D721Med (cell line): ENCODE measurements around the gene GIPC1.

Experiments
- DNase-seq: peaks from one replicate; pipeline ENCODE4 v3.0.0; 2011; ENCODE audit warnings: low spot score; ENCODE audit not compliant: insufficient read length
- FAIRE-seq: peaks from 2 replicates; lab custom pipeline; 2011; peaks lifted over from hg19 to GRCh38; lab: Jason Lieb, UNC
- TF ChIP-seq, protein P1 (sequence below): IDR thresholded peaks from 2 replicates; pipeline ENCODE4 v1.5.1; 2012; ENCODE audit warnings: mild to moderate bottlenecking, control low read depth; ENCODE audit not compliant: insufficient read depth; ENCODE audit errors: missing control alignments

The GIPC1 gene

DNA sequence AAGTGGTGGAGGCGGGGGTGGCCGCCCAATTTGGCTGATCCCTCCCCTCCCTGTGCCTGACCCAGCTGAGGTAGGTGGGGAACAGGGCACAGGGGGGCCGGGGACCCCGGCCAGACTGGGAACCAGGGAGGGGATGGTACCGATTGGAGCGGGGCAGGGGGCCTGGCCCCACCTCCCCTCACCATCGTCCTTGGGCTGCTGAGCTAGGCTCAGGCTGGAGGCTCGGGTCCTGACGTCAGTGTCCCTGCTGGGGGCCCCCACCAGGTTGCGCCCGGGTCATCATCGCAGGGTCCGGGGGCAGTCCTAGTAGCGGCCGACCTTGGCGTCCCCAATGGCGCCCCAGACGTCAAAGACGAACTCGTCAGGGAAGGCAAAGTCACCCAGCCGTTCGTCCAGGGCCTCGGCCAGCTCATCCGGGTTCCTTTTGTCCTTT lies 17.8 kb downstream of the GIPC1 start:
- TF ChIP-seq, protein P1, sequence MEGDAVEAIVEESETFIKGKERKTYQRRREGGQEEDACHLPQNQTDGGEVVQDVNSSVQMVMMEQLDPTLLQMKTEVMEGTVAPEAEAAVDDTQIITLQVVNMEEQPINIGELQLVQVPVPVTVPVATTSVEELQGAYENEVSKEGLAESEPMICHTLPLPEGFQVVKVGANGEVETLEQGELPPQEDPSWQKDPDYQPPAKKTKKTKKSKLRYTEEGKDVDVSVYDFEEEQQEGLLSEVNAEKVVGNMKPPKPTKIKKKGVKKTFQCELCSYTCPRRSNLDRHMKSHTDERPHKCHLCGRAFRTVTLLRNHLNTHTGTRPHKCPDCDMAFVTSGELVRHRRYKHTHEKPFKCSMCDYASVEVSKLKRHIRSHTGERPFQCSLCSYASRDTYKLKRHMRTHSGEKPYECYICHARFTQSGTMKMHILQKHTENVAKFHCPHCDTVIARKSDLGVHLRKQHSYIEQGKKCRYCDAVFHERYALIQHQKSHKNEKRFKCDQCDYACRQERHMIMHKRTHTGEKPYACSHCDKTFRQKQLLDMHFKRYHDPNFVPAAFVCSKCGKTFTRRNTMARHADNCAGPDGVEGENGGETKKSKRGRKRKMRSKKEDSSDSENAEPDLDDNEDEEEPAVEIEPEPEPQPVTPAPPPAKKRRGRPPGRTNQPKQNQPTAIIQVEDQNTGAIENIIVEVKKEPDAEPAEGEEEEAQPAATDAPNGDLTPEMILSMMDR: no peak
- no peak for DNase-seq
- FAIRE-seq: no peak

DNA sequence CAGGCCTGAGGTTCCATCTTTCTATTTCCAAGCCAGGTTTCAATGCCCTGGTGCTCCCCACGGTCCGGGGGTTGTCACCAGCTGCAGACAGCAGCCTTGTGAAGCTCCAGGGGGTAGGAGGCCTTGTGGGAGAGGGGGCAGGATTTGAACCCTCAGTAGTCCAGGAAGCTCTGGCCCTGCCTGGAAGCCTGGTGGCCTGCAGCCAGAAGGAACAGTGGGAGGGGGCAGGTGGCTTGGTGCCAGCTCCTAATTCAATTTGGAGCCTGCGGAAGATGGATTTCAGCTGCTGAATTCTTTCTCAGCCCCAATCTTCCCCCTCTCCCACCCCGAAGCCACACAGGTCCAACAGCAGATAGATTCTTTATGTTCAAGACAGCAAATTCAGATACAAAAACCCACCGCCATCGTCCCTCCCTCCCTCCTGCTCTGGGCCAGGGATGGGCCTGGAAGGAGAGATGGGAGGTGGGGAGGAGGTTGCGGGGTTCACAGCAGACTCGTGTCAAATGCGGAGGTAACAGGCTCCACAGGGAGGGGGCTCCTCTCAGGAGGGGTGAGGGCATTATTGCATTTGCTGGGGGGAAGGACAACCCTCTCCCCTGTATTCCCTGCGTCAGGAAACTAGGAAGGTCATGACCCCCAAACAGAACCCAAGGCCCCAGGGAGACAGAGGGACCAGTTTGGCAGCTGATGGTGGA lies 18.4 kb downstream of the GIPC1 start:
- no peak for DNase-seq
- no peak for FAIRE-seq
- TF ChIP-seq, protein P1: no peak

DNA sequence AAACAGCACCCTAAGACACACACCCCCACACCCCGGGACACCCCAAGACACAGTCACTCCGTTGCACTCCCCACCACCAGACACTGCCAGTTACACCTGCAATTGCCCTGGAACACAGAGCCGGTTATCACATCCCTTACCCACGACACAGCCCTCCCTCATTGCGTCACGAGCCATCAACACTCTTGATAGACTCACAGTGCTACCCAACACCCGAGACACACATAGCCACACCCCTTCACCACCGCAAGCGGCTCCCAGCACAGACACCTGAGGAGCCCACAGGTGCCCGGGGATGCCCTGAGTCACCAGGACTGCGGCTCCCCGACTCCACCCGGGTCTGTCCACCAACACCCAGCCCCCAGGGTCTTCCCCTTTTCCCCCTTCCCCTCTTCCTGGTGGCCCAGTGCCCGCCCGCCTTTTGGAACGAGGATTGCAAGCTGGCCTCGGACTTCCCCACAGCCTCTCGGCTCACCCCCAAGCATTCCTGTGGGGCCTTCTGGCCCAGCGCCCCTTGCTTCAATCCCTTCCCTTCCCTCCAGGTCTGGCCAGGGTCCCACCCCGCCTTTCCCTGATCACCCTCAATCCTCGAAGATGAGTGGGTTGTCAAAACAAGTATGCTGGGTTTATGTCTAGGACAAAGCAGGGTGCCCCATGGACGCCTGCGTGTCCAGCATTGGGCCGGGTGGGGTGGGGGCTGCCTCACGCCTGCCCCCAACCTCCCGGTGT lies 19.1 kb downstream of the GIPC1 start:
- FAIRE-seq (no peak), DNase-seq (no peak)
- TF ChIP-seq, protein P1: no peak

DNA sequence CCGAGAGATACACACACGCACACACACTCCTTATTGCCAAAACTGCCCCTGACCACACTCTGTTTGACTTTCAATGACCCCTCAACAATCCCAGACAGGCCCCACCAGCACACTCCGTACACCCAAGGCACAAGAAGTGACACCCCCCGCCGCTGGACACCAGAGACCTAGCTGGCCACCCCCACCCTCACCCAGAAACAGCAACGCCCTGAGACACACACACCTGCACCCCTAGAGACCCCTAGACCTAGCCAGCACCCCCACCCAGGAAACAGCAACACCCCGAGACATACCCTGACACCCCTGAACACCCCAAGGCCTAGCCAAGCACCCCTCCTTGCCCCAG lies 19.6 kb downstream of the GIPC1 start:
- DNase-seq (no peak), FAIRE-seq (no peak)

DNA sequence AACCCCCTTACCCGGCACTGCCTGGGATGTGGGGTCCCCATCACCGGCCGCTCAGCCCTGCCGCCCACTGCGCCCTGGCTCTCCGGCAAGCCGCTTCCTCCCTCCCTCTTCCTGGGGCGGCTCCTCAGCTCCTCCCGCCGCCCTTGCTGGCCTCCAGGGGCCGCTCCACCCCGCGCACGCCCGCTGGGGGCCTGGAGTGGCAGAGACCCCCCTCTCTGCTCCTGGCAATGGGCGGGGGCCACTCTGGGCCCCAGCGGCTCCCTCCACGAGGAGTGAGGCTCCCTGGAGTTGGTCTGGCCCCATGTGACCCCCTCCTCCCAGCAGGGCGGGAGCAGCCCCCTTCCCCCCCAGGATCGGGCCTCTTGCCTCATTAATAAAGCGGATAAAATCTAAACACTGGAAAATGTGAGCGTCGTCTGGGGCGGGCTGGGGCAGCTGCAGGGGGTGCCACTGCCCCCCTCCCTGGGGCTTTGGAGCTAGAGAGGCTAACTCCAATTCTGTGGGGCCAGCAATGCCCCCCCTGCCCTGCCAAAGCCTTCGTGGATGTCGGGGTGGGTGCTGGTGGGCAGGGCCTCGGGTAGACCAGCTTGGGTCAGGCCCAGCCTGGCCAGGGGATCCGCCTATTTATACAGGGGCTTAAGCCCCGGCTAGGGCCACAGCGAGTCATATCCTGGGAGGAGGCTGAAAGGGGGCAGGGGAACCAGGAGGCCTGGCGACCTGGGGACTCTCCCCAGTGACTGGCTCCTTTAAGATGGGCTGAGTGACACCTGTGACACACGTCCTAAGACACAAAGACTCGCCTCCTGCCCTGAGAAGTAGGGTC lies 20.5 kb downstream of the GIPC1 start, which contains the start of gene PTGER1:
TSS of gene PTGER1 (minus strand) at position 104 of the 823 bp plus-strand sequence. CDS start 1,034 bp downstream, outside the sequence.
- TF ChIP-seq, protein P1: no peak
- FAIRE-seq (no peak), DNase-seq (peak; percentile 71)

More for the DNA sequence above, 19.6 kb downstream of the GIPC1 start:
- TF ChIP-seq, protein P1: no peak

DNA sequence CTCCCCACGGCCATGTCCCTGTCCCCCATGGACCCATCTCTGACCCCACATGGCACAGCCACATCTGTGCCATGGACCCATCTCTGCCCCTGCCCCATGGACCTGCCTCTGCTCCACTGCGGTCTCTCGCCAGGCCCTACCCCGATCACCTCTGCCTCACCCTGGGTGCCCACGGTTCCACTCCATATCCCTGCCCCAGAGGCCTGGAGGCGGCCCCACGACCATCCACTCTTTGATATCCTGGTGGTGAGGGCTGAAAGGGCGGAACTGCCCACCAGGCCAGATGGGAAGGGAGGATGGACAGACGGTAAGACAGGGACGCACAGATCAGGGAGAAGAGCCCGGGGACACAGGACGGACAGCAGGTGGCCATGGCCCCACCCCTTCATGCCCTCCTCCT lies 21.1 kb downstream of the GIPC1 start:
- TF ChIP-seq, protein P1: no peak
- no peak for FAIRE-seq
- DNase-seq: no peak
